HCT116 (cell line): Measurements from ENCODE around the gene DOK1. TPM values are rescaled to one million over a fixed set of nuclear protein-coding genes. Genes with fewer than 3 reads are reported as not detected.

ENCODE experiments used
- ATAC-seq: fragments of 200-7000 bp; cut with Tn5 transposase; 2 replicates; pipeline ENCODE4 v1.9.1; 2020; ENCODE audit warnings: mild to moderate bottlenecking, moderate library complexity
- BruUV-seq: library from RNA; stranded (reverse); fragments of 400-500 nt; replicated peaks from 2 replicates; lab custom pipeline; 2021; lab: Mats Ljungman, UMichigan
- CTCF ChIA-PET: fragments of 300-600 bp; sonication (Branson Sonifier 250); formaldehyde crosslinking; loops from one replicate; lab custom pipeline; 2021; ENCODE audit warnings: antibody characterized with exemption; lab: Charles Lee
- POLR2A ChIA-PET: fragments of 300-600, 350-600 bp; sonication (Branson Sonifier 250); formaldehyde crosslinking; loops from one replicate; lab custom pipeline; 2021; ENCODE audit warnings: antibody characterized with exemption; lab: Charles Lee
- RAD21 ChIA-PET, 2 experiments: fragments of 300-600 bp; sonication (Branson Sonifier 250); formaldehyde crosslinking; loops; one replicate each; lab custom pipeline; 2023; ENCODE audit warnings: low total read pairs in 2 of 2; ENCODE audit not compliant: uncharacterized antibody in 2 of 2, unreplicated experiment in 2 of 2, low non-redundant PET in 1 of 2; lab: Charles Lee
- DNase-seq: peaks from one replicate; pipeline ENCODE4 v3.0.0-alpha.2; 2010; ENCODE audit warnings: low read depth, low spot score
- H2AFZ ChIP-seq: fragments of 200-600 bp; shearing (Covaris generic), sonication (generic); 2 replicates; pipeline ENCODE4 v1.6.1; 2017; ENCODE audit warnings: low read depth, mixed run types, mixed read lengths, antibody characterized with exemption, low read length; ENCODE audit not compliant: poor library complexity, severe bottlenecking
- H3K27ac ChIP-seq: 2 replicates; pipeline ENCODE4 v1.5.1; 2012; ENCODE audit warnings: low read depth, low read length
- H3K27me3 ChIP-seq: fragments of 200-600 bp; sonication (generic); 2 replicates; pipeline ENCODE4 v1.6.1; 2016; ENCODE audit warnings: mixed run types, low read length, mixed read lengths; ENCODE audit not compliant: insufficient read depth
- H3K36me3 ChIP-seq, 2 experiments: fragments of 200-500 bp in 1 of 2; fragments of 200-600 bp in 1 of 2; sonication (Bioruptor generic) in 1 of 2; sonication (generic) in 1 of 2; 2 replicates each; pipeline versions ENCODE4 v1.5.1 to v1.6.1; 2014 to 2016; ENCODE audit warnings: low read length in 2 of 2, inconsistent platforms in 1 of 2, mixed read lengths in 1 of 2, mixed run types in 1 of 2; ENCODE audit not compliant: insufficient read depth in 2 of 2, control insufficient read depth in 1 of 2
- H3K4me1 ChIP-seq, 2 experiments: fragments of 200-600 bp in 1 of 2; sonication (generic) in 1 of 2; 2 replicates each; pipeline versions ENCODE4 v1.5.1 to v1.6.1; 2012 to 2017; ENCODE audit warnings: low read length in 2 of 2, inconsistent platforms in 1 of 2, mild to moderate bottlenecking in 1 of 2, mixed read lengths in 1 of 2, mixed run types in 1 of 2, moderate library complexity in 1 of 2; ENCODE audit not compliant: insufficient read depth in 2 of 2, control insufficient read depth in 1 of 2
- H3K4me2 ChIP-seq: fragments of 200-600 bp; sonication (generic); 2 replicates; pipeline ENCODE4 v1.6.1; 2017; ENCODE audit warnings: mixed run types, low read length, mixed read lengths
- H3K4me3 ChIP-seq, 2 experiments: fragments of 200-600 bp in 1 of 2; sonication (generic) in 1 of 2; replicated peaks in 1 of 2; 2 replicates each; pipeline ENCODE4 v1.5.1; 2011 to 2016; ENCODE audit warnings: low read length in 2 of 2, control low read depth in 1 of 2, low read depth in 1 of 2, mild to moderate bottlenecking in 1 of 2, mixed read lengths in 1 of 2, mixed run types in 1 of 2
- H3K79me2 ChIP-seq: fragments of 200-600 bp; sonication (generic); 2 replicates; pipeline ENCODE4 v1.6.1; 2017; ENCODE audit warnings: mild to moderate bottlenecking, mixed run types, low read length, moderate library complexity, mixed read lengths; ENCODE audit not compliant: insufficient read depth
- H3K9ac ChIP-seq: fragments of 200-600 bp; sonication (generic); 2 replicates; pipeline ENCODE4 v1.6.1; 2016; ENCODE audit warnings: low read length, mixed read lengths
- H3K9me2 ChIP-seq: fragments of 200-600 bp; sonication (generic), shearing (Covaris generic); 2 replicates; pipeline ENCODE4 v1.6.1; 2017; ENCODE audit warnings: mixed run types, mild to moderate bottlenecking, moderate library complexity; ENCODE audit not compliant: insufficient read depth
- H3K9me3 ChIP-seq, 2 experiments: fragments of 200-500 bp in 1 of 2; fragments of 200-600 bp in 1 of 2; sonication (Bioruptor generic) in 1 of 2; sonication (generic) in 1 of 2; 2 replicates each; pipeline ENCODE4 v1.6.1; 2014 to 2017; ENCODE audit warnings: low read length in 2 of 2, mixed read lengths in 2 of 2, inconsistent platforms in 1 of 2, low read depth in 1 of 2, mild to moderate bottlenecking in 1 of 2, mixed run types in 1 of 2, moderate library complexity in 1 of 2; ENCODE audit not compliant: control insufficient read depth in 1 of 2, insufficient read depth in 1 of 2
- H4K20me1 ChIP-seq: fragments of 200-600 bp; sonication (generic), shearing (Covaris generic); 2 replicates; pipeline ENCODE4 v1.6.1; 2017; ENCODE audit warnings: mixed run types, mild to moderate bottlenecking, moderate library complexity; ENCODE audit not compliant: insufficient read depth
- ATF3 ChIP-seq: IDR thresholded peaks from 2 replicates; pipeline ENCODE4 v1.6.1; 2012
- CBX3 ChIP-seq: IDR thresholded peaks from 2 replicates; pipeline ENCODE4 v1.6.1; 2012; ENCODE audit warnings: low read depth
- EGR1 ChIP-seq: IDR thresholded peaks from 2 replicates; pipeline ENCODE4 v1.6.1; 2012; ENCODE audit warnings: low read depth
- ELF1 ChIP-seq: IDR thresholded peaks from 2 replicates; pipeline ENCODE4 v1.6.1; 2012; ENCODE audit warnings: low read depth, borderline replicate concordance
- EZH2 ChIP-seq: fragments of 200-600 bp; sonication (generic); IDR thresholded peaks from 2 replicates; pipeline ENCODE4 v1.6.1; 2017; ENCODE audit warnings: antibody characterized with exemption, mixed run types
- FOSL1 ChIP-seq: IDR thresholded peaks from 2 replicates; pipeline ENCODE4 v1.6.1; 2012; ENCODE audit warnings: low read depth
- JUND ChIP-seq: IDR thresholded peaks from 2 replicates; pipeline ENCODE4 v1.6.1; 2012
- POLR2A ChIP-seq: IDR thresholded peaks from 2 replicates; pipeline ENCODE4 v1.7.0; 2011; ENCODE audit warnings: borderline replicate concordance; ENCODE audit not compliant: insufficient read depth, insufficient read length; ENCODE audit errors: extremely low read depth
- RAD21 ChIP-seq: IDR thresholded peaks from 2 replicates; pipeline ENCODE4 v1.6.1; 2012; ENCODE audit warnings: low read depth, mild to moderate bottlenecking
- SP1 ChIP-seq: IDR thresholded peaks from 2 replicates; pipeline ENCODE4 v1.6.1; 2012; ENCODE audit warnings: low read depth
- SRF ChIP-seq: IDR thresholded peaks from 2 replicates; pipeline ENCODE4 v1.6.1; 2012; ENCODE audit warnings: low read depth
- YY1 ChIP-seq: IDR thresholded peaks from 2 replicates; pipeline ENCODE4 v1.6.1; 2011; ENCODE audit warnings: low read length, low read depth, moderate library complexity, mild to moderate bottlenecking; ENCODE audit not compliant: insufficient replicate concordance; ENCODE audit errors: extremely low read depth
- ZFX ChIP-seq: fragments of 450-650 bp; IDR thresholded peaks from 2 replicates; pipeline ENCODE4 v1.6.1; 2017
- ZNF274 ChIP-seq: fragments of 200-500 bp; sonication (Bioruptor generic); IDR thresholded peaks from 2 replicates; pipeline ENCODE4 v1.6.1; 2014; ENCODE audit warnings: mild to moderate bottlenecking, low read depth, low read length, inconsistent platforms
- intact Hi-C: fragments of 100-400 bp; cut with micrococcal nuclease; formaldehyde crosslinking; loops from 2 replicates; pipeline ENCODE4 v1.10.0; 2022
- total RNA-seq: library from RNA; stranded (reverse); gene quantifications from one replicate; pipeline ENCODE4 v1.2.1, GENCODE V29; 2021; ENCODE audit not compliant: unreplicated experiment

Gene DOK1
- total RNA-seq, 1 experiment from 2014 or later = 18.8 TPM

DNA sequence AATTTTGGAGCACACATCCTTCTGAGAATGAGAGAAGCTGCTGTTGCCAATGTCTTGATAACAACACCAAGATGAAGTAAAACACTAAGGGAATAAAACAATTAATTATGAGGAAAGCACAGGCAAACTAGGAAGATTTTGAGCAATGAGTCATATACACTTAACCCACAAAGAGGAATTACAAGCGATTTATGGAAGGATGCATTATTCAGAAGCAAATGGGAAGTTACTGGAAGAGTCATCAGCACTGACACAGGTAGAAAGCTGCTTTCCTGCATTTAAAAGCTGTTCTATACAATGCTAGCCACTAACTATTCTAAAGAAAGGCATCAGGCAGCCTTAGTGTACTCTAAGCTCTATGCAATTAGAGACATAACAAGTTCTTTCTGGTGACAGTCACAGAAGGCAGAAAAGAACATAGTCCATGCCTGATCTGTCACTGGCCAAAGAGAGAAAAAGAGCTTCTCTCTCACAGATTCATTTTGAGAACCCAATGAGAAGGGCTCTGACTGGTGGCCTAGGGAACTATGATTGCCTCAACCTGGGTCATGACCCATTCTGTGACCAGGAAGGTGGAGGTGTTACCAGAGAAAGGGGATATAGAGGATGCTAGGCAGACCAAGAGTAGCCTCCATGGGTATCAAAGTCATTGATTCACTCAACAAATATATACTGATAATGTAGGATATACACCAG is 48.2 kb downstream of the DOK1 start:
- Histone ChIP-seq H3K9me2 (no peaks in the 10 kb centered on the region), H3K79me2 (no peaks in the 10 kb centered on the region), H3K9me3 (no peaks in the 10 kb centered on the region), H4K20me1 (no peaks in the 10 kb centered on the region), H3K36me3 (no peaks in the 10 kb centered on the region), H3K4me3 (no peak overlapping the region), H3K27ac (no peak overlapping the region), H3K4me2 (no peak overlapping the region; the same call in 1 of the 2 replicates), H2AFZ (no peak overlapping the region), H3K4me1 (peaks cover 4 to 6% of the 10 kb centered on the region in 2 experiments; a peak in 2 of 4 replicates), H3K27me3 (no peaks in the 10 kb centered on the region), H3K9ac (no peak overlapping the region)
- DNase-seq (no peak), ATAC-seq (peak; percentile 46; the same call in 1 of the 2 replicates)
- ChIA-PET RAD21 (no interaction called here), POLR2A (interaction anchor here (1.0 kb wide), 1 partner anchor 10 kb away, joined by 3 read pairs; no protein-coding TSS in a partner anchor), CTCF (no interaction called here)
- no peak for TF ChIP-seq SP1
- TF ChIP-seq RAD21 = no peak
- TF ChIP-seq EZH2 = no peak
- no peak for TF ChIP-seq POLR2A
- TF ChIP-seq YY1 = no peak
- TF ChIP-seq SRF = no peak
- no peak for TF ChIP-seq ELF1
- no peak for TF ChIP-seq CBX3
- TF ChIP-seq EGR1 = no peak
- TF ChIP-seq JUND = peak; percentile 26; the same call in 1 of the 2 replicates
- no peak for TF ChIP-seq ZNF274
- peak; percentile 22; the same call in 1 of the 2 replicates for TF ChIP-seq FOSL1
- TF ChIP-seq ZFX = no peak
- no peak for TF ChIP-seq ATF3
- BruUV-seq = no TSS peak
- intact Hi-C loops = no loop called here
